HL-60 (cell line): ENCODE data around the gene TRIO.

Source experiments
- DNase-seq, 2 experiments: peaks; one replicate each; pipeline ENCODE4 v3.0.0-alpha.2; 2010 to 2020; ENCODE audit warnings: low read depth in 1 of 2, low spot score in 1 of 2
- H3K27ac ChIP-seq: fragments of 250-450 bp; sonication (Bioruptor Pico); replicated peaks from 2 replicates; pipeline ENCODE4 v1.5.1; 2020; ENCODE audit warnings: mild to moderate bottlenecking, moderate library complexity
- H3K27me3 ChIP-seq: fragments of 250-450 bp; sonication (Bioruptor Pico); 2 replicates; pipeline ENCODE4 v1.5.1; 2021; ENCODE audit warnings: mild to moderate bottlenecking, moderate library complexity; ENCODE audit not compliant: insufficient read depth, poor library complexity, severe bottlenecking
- H3K4me3 ChIP-seq: replicated peaks from 2 replicates; pipeline ENCODE4 v1.5.1; 2011; ENCODE audit warnings: mild to moderate bottlenecking, control low read depth, low read length; ENCODE audit not compliant: insufficient read depth
- CTCF ChIP-seq: IDR thresholded peaks from one replicate; pipeline ENCODE4 v1.5.1; 2011; ENCODE audit warnings: low read length, control low read depth, inconsistent platforms; ENCODE audit not compliant: insufficient read depth
- GABPA ChIP-seq: IDR thresholded peaks from 2 replicates; pipeline ENCODE4 v1.6.1; 2012; ENCODE audit warnings: low read depth
- POLR2AphosphoS5 ChIP-seq: IDR thresholded peaks from 2 replicates; pipeline ENCODE4 v1.6.1; 2012; ENCODE audit warnings: low read depth
- SPI1 ChIP-seq: IDR thresholded peaks from 2 replicates; pipeline ENCODE4 v1.6.1; 2012; ENCODE audit warnings: low read depth, mild to moderate bottlenecking, borderline replicate concordance
- TF ChIP-seq, protein P1 (sequence below): IDR thresholded peaks from 2 replicates; pipeline ENCODE4 v1.6.1; 2012; ENCODE audit warnings: low read depth; ENCODE audit not compliant: insufficient replicate concordance

The TRIO gene

DNA sequence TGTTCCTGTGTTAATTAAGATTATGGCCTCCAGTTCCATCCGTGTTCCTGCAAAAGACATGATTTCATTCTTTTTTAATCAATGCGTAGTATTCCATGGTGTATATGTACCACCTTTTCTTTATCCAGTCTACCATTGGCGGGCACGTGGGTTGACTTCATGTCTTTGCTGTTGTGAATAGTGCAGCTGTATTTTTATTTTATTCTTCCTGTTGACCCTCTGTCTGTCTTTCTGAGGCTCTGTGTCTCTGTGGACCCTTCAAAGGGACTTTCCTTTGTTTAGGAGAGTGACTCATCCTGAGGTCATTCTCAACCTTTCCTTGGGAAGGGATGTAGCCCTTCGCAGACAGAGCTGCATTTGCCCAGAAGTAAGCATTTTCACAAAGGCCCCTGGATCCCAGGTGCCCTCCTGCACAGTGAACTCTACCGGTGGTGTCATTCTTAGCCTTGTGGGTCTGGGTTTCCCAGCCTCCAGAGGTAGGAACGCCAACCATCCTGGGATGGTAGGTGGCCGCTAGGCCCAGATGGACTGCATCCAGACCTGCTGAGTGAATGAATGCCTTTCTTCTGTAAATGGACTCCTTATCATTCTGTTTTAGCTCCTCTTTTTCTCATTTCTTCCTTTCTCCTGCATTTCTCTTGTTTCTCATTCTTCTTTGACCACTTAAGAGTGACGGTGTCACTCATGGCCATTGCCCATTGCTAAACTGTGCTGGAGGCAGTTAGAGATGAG lies 22.4 kb downstream of the TRIO start:
- Histone ChIP-seq H3K27ac (no peak overlapping the region), H3K4me3 (no peak overlapping the region), H3K27me3 (no peaks in the 10 kb centered on the region)
- TF ChIP-seq, protein P1, sequence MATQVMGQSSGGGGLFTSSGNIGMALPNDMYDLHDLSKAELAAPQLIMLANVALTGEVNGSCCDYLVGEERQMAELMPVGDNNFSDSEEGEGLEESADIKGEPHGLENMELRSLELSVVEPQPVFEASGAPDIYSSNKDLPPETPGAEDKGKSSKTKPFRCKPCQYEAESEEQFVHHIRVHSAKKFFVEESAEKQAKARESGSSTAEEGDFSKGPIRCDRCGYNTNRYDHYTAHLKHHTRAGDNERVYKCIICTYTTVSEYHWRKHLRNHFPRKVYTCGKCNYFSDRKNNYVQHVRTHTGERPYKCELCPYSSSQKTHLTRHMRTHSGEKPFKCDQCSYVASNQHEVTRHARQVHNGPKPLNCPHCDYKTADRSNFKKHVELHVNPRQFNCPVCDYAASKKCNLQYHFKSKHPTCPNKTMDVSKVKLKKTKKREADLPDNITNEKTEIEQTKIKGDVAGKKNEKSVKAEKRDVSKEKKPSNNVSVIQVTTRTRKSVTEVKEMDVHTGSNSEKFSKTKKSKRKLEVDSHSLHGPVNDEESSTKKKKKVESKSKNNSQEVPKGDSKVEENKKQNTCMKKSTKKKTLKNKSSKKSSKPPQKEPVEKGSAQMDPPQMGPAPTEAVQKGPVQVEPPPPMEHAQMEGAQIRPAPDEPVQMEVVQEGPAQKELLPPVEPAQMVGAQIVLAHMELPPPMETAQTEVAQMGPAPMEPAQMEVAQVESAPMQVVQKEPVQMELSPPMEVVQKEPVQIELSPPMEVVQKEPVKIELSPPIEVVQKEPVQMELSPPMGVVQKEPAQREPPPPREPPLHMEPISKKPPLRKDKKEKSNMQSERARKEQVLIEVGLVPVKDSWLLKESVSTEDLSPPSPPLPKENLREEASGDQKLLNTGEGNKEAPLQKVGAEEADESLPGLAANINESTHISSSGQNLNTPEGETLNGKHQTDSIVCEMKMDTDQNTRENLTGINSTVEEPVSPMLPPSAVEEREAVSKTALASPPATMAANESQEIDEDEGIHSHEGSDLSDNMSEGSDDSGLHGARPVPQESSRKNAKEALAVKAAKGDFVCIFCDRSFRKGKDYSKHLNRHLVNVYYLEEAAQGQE: no peak
- TF ChIP-seq CTCF (no peak), POLR2AphosphoS5 (no peak), SPI1 (no peak), GABPA (no peak)
- DNase-seq: no peak

DNA sequence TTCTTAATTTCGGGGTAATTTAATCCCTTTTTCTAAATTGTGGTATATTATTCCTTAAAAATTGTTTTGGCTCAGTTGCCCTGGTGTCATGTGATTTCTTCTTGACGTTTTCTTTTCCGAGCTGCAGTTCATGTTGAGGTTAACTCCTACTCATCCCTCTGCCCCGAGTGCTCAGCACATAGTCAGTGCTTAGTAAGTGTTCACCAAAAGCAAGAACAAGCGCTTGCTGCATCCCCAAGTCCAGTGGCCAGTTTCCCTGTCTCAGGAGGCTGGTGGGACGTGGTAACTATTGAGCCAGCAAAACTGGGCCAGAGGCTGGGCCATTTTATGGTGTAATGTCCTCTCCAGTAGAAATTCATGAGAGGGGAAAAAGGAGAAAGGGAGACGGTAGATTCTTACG lies 23.3 kb downstream of the TRIO start:
- no peak for DNase-seq
- no peak for TF ChIP-seq SPI1
- TF ChIP-seq, protein P1: no peak
- TF ChIP-seq CTCF: no peak
- TF ChIP-seq POLR2AphosphoS5: no peak
- no peak for TF ChIP-seq GABPA
- Histone ChIP-seq H3K4me3 (no peak overlapping the region), H3K27ac (no peak overlapping the region), H3K27me3 (no peaks in the 10 kb centered on the region)

DNA sequence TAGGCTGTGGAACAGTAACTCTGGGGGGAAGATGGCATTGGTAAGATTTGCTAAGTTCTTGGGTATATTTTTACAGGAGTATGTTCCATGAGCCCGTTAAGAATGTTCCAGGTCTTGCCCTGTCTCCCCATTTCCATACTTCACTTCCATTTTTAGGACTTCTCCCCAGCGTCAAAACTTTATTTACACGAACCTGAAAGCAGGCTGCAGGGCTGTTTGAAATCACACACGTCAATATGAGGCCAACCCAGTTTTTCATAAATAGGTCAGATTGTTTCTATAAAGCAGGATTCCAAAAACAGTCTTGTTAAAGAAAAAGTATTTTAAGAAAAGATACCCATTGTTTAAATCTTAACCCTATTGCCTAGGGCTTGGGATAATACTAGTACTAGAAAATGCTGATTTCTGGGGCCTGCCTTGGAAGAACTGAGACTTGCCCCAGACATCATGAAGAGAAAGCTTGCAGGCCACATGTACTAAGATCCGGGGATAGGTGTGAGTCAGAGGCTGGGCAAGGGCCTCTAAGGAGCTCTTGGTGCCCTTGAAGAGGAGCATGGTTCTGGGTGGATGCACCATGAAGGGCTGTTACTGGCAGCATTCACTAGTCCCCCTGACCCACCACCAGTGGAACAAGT lies 24.2 kb downstream of the TRIO start:
- no peak overlapping the region for H3K27ac ChIP-seq
- H3K27me3 ChIP-seq: no peaks in the 10 kb centered on the region
- H3K4me3 ChIP-seq: no peak overlapping the region
- DNase-seq: no peak
- TF ChIP-seq POLR2AphosphoS5 (no peak), SPI1 (no peak), CTCF (no peak), GABPA (no peak)
- TF ChIP-seq, protein P1: no peak
